Tongue (tissue), 2 donors: ENCODE results near the gene ZBTB46. TPM values are rescaled to one million over a fixed set of nuclear protein-coding genes. Genes with fewer than 3 reads are reported as not detected.

ENCODE experiments used
- DNase-seq: peaks from one replicate; pipeline ENCODE4 v3.0.0-alpha.2; 2015
- total RNA-seq: library from RNA; depleted of rRNA; stranded (reverse); fragments of >200 nt; gene quantifications from one replicate; pipeline ENCODE4 v1.2.3, GENCODE V29; 2014

The ZBTB46 gene
- total RNA-seq, 1 donor from 2014 or later: 28.6 TPM

GRCh38 chr20:63703976-63704748 is 126.9 kb downstream of the ZBTB46 start:
- DNase-seq: no peak

GRCh38 chr20:63703471-63703975 is 127.5 kb downstream of the ZBTB46 start:
- DNase-seq: no peak

GRCh38 chr20:63702751-63703470 is 128.2 kb downstream of the ZBTB46 start:
- no peak for DNase-seq

- no peak for DNase-seq
Observed at GRCh38 chr20:63702036-63702665, 128.9 kb downstream of the ZBTB46 start.

GRCh38 chr20:63701329-63702035 is 129.6 kb downstream of the ZBTB46 start:
- DNase-seq: no peak

- no peak for DNase-seq
Observed at GRCh38 chr20:63701051-63701328, 130.1 kb downstream of the ZBTB46 start.

- DNase-seq: no peak
Observed at GRCh38 chr20:63700199-63701050, 130.6 kb downstream of the ZBTB46 start.

GRCh38 chr20:63699466-63700198 is 131.4 kb downstream of the ZBTB46 start:
- no peak for DNase-seq

- peak; percentile 33 for DNase-seq
Observed at GRCh38 chr20:63698739-63699465, 132.2 kb downstream of the ZBTB46 start.

GRCh38 chr20:63697868-63698545 is 133.1 kb downstream of the ZBTB46 start:
- DNase-seq: no peak

GRCh38 chr20:63697357-63697867 is 133.7 kb downstream of the ZBTB46 start:
- DNase-seq: no peak

GRCh38 chr20:63696628-63697356 is 134.3 kb downstream of the ZBTB46 start, which contains the start of gene TNFRSF6B:
TSS of gene TNFRSF6B (plus strand) at chr20:63696652. CDS start at chr20:63696768, 116 bp downstream.
- DNase-seq: no peak

GRCh38 chr20:63696306-63696627 is 134.8 kb downstream of the ZBTB46 start:
- DNase-seq: peak; percentile 56

- DNase-seq: no peak
Observed at GRCh38 chr20:63695424-63696305, 135.4 kb downstream of the ZBTB46 start.

GRCh38 chr20:63694584-63695423 is 136.3 kb downstream of the ZBTB46 start:
- DNase-seq: no peak

GRCh38 chr20:63693733-63694583 is 137.1 kb downstream of the ZBTB46 start:
- no peak for DNase-seq
